ENCODE measurements around the gene ANKHD1.

The ANKHD1 gene

GRCh38 chr5:140371356-140372151 lies 30.1 kb upstream of the ANKHD1 start:
- no peak for DNase-seq

DNA sequence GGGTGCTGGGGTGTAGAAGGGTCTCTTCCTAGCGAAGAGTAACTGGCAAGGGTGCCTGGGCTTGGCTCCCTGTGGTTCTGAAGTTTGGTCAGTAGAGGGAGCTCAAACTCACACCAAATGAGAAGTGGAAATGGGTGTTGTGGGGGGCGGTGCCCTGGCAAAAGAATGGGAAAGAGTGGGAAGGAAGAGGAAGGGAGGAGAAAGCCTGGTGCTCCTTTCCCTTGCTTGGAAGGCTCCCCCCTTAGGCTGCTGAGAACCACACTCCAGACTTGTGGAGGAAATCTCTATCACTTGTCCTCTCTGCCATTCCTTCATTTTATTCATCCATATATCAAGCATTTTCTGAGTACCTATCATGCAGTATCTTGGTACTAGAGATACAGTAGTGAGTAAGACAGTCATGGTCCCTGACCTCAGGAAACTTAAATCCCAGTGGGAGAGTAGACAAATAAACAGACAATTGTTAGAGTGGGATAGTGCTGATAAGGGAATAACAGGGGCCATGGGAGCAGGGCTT lies 28.6 kb upstream of the ANKHD1 start:
- peak; percentile 18 to 24 for DNase-seq

GRCh38 chr5:140381351-140381750 lies 20.3 kb upstream of the ANKHD1 start:
- no peak for DNase-seq

DNA sequence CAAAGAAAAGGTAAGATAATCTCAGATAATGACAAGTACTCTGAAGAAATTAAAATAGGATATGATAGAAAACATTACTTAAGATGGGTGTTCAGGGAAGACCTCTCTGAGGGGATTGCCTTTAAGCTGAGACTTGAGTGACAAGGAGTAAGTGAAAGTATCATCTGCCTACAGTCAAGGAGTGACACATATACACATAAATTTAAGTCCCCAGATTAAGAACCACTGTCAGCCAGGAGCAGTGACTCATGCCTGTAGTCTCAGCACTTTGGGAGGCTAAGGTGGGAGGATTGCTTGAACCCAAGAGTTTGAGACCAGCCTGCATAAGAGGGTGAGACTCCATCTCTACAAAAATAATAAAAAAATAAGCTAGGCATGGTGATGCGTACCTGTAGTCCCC lies 19.7 kb upstream of the ANKHD1 start:
- no peak for DNase-seq

DNA sequence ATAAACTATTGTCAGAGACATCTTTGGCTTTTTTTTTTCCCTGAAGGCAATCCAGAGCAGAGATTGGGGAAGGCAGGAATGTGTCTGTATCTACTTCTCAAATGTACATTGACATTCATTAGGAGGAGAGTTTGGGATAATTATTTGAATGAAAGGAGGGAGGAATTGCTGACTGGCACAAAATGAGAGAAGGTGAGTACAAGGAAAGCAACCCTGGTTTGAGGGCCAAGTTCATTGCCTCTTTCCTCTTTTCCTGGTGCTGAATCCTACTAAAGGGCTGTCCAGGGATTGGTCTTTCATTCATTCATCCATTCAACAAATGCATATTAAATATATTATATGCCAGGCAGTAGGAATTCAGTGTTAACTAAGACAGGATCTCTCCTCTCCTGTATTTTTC lies 18.8 kb upstream of the ANKHD1 start:
- DNase-seq: no peak

- no peak for DNase-seq
Observed at GRCh38 chr5:140383300-140383699, 18.3 kb upstream of the ANKHD1 start.

DNA sequence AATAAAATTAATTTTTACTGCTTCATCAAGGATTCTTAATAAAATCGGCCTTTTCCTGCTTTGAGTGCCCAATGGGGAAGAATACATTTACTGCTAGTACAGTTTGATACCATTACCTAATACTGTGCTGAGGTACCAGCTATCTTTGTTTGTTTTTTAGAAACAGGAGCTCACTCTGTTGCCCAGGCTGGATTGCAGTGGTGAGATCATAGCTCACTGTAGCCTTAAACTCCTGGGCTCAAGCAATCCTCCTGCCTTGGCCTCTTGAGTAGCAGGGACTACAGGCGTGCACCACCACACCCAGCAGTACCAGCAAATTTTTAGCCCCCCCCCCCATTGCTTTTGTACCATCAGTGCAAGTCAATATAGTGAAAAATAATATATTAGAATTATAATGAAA lies 13.6 kb upstream of the ANKHD1 start:
- DNase-seq: no peak

DNA sequence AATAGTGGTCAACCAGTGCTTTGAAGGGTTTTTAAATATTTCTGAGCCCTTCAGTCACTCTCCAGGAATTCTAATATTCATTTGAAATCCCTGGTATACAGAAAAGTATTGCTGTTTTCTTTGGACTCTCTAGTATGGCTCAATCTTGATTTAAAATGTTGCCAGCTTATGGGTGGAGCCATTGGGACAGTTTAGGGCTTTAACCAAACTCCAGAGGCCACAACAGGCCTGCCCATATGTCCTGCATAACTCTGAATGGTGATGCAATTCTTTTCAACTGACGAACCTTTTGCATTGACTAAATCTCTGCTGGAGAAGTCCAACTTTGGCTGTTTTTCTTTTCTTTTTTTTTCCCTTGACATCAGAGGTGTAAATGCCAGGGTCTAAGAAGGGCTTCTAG lies 10.3 kb upstream of the ANKHD1 start:
- DNase-seq: no peak

DNA sequence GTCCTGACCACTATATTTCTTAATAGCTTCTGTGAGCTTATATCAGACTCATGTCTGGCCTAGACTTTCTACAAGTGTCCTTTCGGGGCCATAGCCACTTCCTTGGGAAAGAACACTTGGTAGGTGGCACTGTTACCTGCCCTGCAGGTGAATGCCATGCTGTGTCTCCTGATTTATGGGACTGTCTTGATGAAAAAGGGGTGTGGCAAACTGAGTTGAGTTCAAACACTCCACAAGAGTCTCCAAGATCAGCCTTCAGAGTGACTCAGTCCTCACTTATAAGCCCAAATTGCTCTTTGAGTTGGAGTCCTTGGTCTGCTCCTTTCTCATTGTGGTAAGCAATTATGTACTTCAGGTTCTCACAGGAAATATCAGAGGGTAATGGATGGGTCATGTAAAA lies 9.9 kb upstream of the ANKHD1 start:
- no peak for DNase-seq

GRCh38 chr5:140393738-140394137 lies 7.9 kb upstream of the ANKHD1 start:
- DNase-seq: no peak

DNA sequence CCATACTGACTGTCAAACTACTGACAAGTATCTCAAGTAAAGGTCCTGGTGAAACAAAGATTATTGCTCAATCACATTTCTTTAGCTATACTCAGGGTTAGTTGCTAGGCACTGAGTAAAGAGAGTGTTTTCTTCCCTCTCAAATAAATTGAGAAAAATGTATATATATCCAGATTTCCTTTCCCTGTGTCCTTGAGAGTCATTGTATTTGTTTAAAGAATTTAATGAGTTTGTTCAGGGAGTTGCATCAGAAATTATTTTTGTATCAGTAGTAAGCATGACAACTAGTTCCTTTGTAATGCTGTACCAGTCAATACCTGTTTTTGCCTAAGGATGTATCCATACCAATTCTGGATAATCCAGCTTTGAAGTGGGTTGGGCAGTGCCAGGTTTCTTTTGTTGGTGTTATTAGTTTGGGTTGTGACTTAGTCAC lies 3.2 kb upstream of the ANKHD1 start:
- no peak for DNase-seq

DNA sequence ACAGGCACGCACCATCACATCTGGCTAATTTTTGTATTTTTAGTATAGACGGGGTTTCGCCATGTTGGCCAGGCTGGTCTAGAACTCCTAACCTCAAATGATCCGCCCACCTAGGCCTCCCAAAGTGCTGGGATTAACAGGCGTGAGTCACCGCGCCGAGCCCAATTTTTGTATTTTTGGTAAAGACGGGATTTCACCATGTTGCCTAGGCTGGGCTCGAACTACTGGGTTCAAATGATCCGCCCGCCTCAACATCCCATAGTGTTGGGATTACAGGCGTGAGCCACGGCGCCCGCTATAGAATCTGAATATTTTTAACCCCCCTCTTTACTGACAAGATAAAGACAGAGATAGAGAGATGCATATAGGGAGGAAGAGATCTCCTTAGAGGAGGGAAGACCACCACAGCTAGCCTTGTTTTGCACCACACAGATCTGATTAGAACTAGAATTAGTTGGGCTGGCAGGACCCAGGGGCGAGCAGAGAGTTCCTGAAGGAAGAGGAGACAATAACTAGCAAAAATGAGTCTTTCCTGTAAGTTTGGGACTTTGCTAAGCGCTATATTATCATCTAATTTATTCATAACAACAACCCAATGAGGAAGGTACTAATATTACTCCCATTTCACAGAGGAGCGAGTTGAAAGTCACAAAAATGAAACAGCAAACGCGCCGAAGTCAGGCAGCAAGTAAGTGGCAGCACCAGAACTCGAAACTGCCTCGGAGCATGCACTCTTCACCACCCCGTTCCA lies 1.5 kb upstream of the ANKHD1 start:
- DNase-seq: peak; percentile 34

- DNase-seq: peak; percentile 80 to 81
Observed at GRCh38 chr5:140400730-140401361, 787 bp upstream of the ANKHD1 start.

DNA sequence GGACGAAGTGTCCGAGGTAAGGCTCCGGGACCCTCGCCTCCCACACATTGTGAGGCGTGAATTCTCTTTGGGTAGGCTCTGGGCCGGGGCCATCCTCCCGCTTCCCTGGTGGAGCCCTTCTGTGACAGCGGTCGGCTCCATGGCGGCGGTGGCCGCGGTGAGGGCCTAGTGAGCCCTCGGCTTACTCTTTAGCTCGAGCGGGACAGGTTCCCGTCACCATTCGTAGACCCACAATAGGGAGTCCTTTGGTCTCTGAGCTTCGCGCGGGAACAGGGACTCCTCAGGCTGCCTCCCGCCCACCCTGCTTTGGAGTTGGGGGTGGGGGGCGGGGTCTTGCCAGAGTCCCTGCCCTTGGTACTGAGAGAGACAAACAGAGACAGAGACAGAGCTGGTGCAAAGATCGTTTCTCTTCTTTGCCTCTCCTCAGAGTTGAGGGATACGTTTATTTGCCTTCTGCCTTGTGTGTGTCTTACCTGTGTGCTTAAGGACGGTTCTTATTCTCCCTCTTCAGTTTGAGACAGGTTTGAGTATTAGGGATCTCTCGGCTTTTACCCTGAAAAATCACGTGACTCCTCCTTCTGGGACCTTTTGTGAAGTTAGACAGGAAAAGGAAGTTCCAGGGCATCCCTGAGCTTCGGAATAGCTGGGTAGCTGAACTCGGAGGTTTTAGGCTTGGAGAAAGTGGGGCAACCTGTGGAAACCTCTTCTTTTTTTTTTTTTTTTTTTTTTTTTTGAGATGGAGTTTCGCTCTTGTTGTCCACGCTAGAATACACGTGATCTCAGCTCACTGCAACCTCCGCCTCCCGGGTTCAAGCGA lies 833 bp downstream of the ANKHD1 start:
- DNase-seq: peak; percentile 40 to 42

GRCh38 chr5:140403613-140404012 lies 2.0 kb downstream of the ANKHD1 start:
- no peak for DNase-seq

DNA sequence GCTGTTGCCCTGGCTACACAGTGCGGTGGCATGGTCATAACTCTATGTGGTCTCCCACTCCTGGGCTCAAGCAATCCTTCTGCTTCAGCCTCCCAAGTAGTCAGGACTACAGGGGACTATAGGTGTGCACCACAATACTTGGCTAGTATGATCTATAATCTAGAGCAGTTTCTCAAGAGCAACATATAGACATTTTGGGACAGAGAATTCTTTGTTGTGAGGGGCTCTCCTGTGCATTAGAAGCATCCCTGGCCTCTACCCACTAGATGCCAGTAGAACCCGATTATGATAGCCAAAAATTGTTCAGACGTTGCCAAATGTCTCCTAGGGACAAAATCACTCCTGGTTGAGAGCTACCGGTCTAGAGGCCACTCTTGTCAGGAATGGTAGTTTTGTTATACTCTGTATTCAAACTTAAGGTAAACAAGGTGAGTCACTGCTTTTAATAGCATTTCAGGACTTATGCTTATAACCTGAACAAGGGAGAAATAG lies 7.2 kb downstream of the ANKHD1 start:
- no peak for DNase-seq

DNA sequence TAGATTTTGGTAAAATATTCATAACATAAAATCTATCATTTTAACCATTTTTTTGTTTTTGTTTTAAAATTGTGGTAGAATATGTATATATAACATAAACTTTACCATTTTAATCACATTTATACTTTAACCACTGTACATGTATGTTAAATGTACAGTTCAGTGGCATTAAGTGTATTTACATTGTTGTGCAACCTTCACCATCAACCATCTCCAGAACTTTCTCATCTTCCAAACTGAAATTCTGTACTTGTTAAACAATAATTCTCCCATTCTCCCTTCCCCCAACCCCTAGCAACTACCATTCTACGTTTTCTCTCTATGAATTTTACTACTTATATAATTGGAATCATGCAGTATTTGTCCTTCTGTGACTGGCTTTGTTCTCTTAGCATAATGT lies 11.6 kb downstream of the ANKHD1 start:
- DNase-seq: no peak

- no peak for DNase-seq
Observed at GRCh38 chr5:140417235-140417634, 15.6 kb downstream of the ANKHD1 start.

- DNase-seq: no peak
Observed at GRCh38 chr5:140418862-140419520, 17.4 kb downstream of the ANKHD1 start.

GRCh38 chr5:140420226-140420570 lies 18.6 kb downstream of the ANKHD1 start:
- no peak for DNase-seq

GRCh38 chr5:140420665-140421361 lies 19.2 kb downstream of the ANKHD1 start:
- DNase-seq: no peak
